ENCODE results near the gene LEPROT. TPM values are rescaled to one million over a fixed set of nuclear protein-coding genes. Genes with fewer than 3 reads are reported as not detected.
A peak's percentile ranks its signal among the peaks of the same experiment; 100 is the strongest.
"Not testable (repeated sequence)": the region's sequence is repeated elsewhere in the genome, so short reads cannot be mapped to it uniquely, and the experiment has no call there.

Gene LEPROT
- total RNA-seq, 1 experiment from 2014 or later: 63.1 TPM

DNA sequence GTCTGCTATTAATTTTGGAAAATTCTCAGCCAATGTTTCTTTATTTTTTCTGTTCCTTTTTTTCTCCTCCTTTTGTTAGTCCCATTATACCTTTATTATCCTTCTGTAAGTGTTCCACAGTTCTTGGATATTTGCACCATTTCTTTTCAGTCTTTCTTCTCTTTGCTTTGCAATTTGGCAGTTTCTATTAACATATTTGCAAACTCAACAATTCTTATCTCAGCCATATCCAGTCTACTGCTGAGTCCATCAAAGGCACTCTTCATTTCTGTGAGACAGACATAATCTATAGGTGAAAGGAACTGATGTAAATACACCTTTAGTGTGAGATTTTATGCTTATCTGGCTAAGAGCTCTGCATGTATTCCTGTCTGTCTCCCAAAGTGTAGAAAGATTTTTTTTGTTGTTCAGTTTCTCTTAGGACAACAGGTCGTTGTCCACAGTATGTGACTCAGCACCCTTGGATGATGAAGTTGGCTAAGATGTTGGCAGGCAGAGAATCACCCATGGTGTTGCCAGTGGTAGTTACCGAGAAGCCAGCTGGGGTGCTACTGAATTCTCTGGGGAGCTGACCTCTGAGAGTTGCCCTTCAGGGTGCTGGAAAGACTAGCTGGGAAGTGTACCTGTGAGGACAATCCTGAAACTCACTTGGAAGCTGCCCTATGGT is 38.4 kb downstream of the LEPROT start:
- intact Hi-C loops (cut with micrococcal nuclease): no loop called here
- no TSS peak for BruUV-seq (replicated peaks)
- POLR2A ChIA-PET: interaction anchor here (0.6 to 2.5 kb wide), 11 partner anchors 11 to 223 kb away, joined by 3 to 12 read pairs (median 3); partner anchors contain the start of genes LEPR and LEPROT
- Mint-ChIP-seq H3K4me3 (ENCODE audit: unreplicated experiment) (no peak overlapping the region), H3K36me3 (ENCODE audit: insufficient read depth, unreplicated experiment) (no peaks in the 10 kb centered on the region), H3K9me3 (ENCODE audit: unreplicated experiment) (no peaks in the 10 kb centered on the region), H3K27me3 (ENCODE audit: insufficient read depth, unreplicated experiment) (no peaks in the 10 kb centered on the region), H3K4me1 (ENCODE audit: insufficient read depth, unreplicated experiment) (peaks cover 16% of the 10 kb centered on the region), H3K27ac (ENCODE audit: low read depth, unreplicated experiment) (no peak overlapping the region)
- CTCF ChIA-PET: interaction anchor here (0.6 to 3.4 kb wide), 44 partner anchors 10 to 1198 kb away, joined by 3 to 46 read pairs (median 4); partner anchors contain the start of gene DNAJC6
- TF ChIP-seq CTCF (IDR thresholded peaks at IDR 0.05; ENCODE audit: unreplicated experiment): no peak
- DNase-seq (ENCODE audit: unreplicated experiment): peak; percentile 63

DNA sequence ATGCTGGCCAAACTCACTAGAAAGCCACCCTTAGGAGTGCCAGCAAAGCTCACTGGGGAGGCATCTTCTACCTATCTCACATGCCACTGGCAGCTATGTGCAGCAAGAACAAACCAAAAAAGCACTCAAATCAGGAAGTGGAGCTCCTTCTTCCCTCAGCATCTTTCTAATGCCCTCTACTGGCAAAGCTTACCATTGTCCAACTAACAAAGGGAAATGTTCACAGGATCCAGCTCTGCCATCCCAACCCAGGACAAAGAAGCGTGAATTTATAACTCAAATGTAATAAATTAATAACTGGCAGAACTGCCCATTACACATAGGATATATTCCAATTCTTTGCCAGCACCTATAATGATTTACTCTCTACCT is 38.9 kb downstream of the LEPROT start:
- Mint-ChIP-seq H3K4me3 (ENCODE audit: unreplicated experiment) (no peak overlapping the region), H3K36me3 (ENCODE audit: insufficient read depth, unreplicated experiment) (no peaks in the 10 kb centered on the region), H3K4me1 (ENCODE audit: insufficient read depth, unreplicated experiment) (peaks cover 16% of the 10 kb centered on the region), H3K27ac (ENCODE audit: low read depth, unreplicated experiment) (peak overlapping the region; percentile 31), H3K27me3 (ENCODE audit: insufficient read depth, unreplicated experiment) (no peaks in the 10 kb centered on the region), H3K9me3 (ENCODE audit: unreplicated experiment) (no peaks in the 10 kb centered on the region)
- DNase-seq (ENCODE audit: unreplicated experiment): peak; percentile 57
- POLR2A ChIA-PET: interaction anchor here (0.6 to 2.5 kb wide), 8 partner anchors 19 to 223 kb away, joined by 3 to 12 read pairs (median 3); partner anchors contain the start of genes LEPR and LEPROT
- no TSS peak for BruUV-seq (replicated peaks)
- TF ChIP-seq CTCF (IDR thresholded peaks at IDR 0.05; ENCODE audit: unreplicated experiment): peak; percentile 54
- CTCF ChIA-PET: interaction anchor here (0.6 to 3.4 kb wide), 39 partner anchors 10 to 454 kb away, joined by 3 to 46 read pairs (median 5); partner anchors contain the start of gene DNAJC6
- intact Hi-C loops (cut with micrococcal nuclease): no loop called here

- H3K27ac Mint-ChIP-seq (ENCODE audit: low read depth, unreplicated experiment); H3K36me3 Mint-ChIP-seq (ENCODE audit: insufficient read depth, unreplicated experiment); BruUV-seq (replicated peaks); H3K4me3 Mint-ChIP-seq (ENCODE audit: unreplicated experiment); H3K27me3 Mint-ChIP-seq (ENCODE audit: insufficient read depth, unreplicated experiment); H3K4me1 Mint-ChIP-seq (ENCODE audit: insufficient read depth, unreplicated experiment); intact Hi-C loops (cut with micrococcal nuclease); POLR2A ChIA-PET; DNase-seq (ENCODE audit: unreplicated experiment): not testable (repeated sequence)
- H3K9me3 Mint-ChIP-seq (ENCODE audit: unreplicated experiment): peaks cover 16% of the 10 kb centered on the region
- CTCF ChIA-PET: interaction anchor here (0.7 kb wide), 1 partner anchor 199 kb away, joined by 3 read pairs; no protein-coding TSS in a partner anchor
These were observed 45.4 kb downstream of the LEPROT start for GRCh38 chr1:65465837-65466236.

- peak; percentile 29 for DNase-seq (ENCODE audit: unreplicated experiment)
- no peak for TF ChIP-seq CTCF (IDR thresholded peaks at IDR 0.05; ENCODE audit: unreplicated experiment)
- ChIA-PET CTCF (interaction anchor here (0.6 to 4.3 kb wide), 2 partner anchors 8 to 24 kb away, joined by 3 to 38 read pairs; no protein-coding TSS in a partner anchor), POLR2A (no interaction called here)
- no peaks in the 10 kb centered on the region for H3K27me3 Mint-ChIP-seq (ENCODE audit: insufficient read depth, unreplicated experiment)
- H3K4me3 Mint-ChIP-seq (ENCODE audit: unreplicated experiment): no peak overlapping the region
- peaks cover 16% of the 10 kb centered on the region for H3K9me3 Mint-ChIP-seq (ENCODE audit: unreplicated experiment)
- no peak overlapping the region for H3K27ac Mint-ChIP-seq (ENCODE audit: low read depth, unreplicated experiment)
- no peaks in the 10 kb centered on the region for H3K4me1 Mint-ChIP-seq (ENCODE audit: insufficient read depth, unreplicated experiment)
- H3K36me3 Mint-ChIP-seq (ENCODE audit: insufficient read depth, unreplicated experiment): no peaks in the 10 kb centered on the region
- BruUV-seq (replicated peaks): no TSS peak
- intact Hi-C loops (cut with micrococcal nuclease): no loop called here
These were observed 47.1 kb downstream of the LEPROT start for GRCh38 chr1:65467536-65467935.
